IPS DF 4.7 (cell line): Measurements from ENCODE around the gene LTBP2.

ENCODE experiments used
- DNase-seq: peaks from one replicate; pipeline ENCODE4 v3.0.0-alpha.2; 2013; ENCODE audit warnings: low spot score; ENCODE audit errors: extremely low read depth

Gene LTBP2

DNA sequence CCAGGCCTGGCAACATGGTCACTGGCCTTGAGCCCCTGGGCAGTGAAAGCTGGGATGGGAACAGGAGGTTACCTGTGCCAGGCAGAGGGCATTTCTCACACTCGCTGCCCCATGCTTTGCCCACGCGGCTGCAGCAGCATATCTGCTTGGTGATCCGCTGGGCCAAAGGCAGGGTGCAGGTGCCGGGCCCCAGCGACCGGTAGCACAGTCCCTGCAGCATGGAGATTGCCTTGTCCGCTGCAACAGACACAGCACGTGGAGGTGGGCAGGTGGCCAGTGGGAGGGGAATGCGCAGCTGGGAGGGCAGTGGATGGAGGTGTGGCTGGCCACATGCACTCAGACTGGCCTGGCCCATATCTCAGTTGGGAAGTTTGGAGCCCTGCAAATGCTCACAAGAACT, 83.2 kb downstream of the LTBP2 start:
- no peak for DNase-seq

DNA sequence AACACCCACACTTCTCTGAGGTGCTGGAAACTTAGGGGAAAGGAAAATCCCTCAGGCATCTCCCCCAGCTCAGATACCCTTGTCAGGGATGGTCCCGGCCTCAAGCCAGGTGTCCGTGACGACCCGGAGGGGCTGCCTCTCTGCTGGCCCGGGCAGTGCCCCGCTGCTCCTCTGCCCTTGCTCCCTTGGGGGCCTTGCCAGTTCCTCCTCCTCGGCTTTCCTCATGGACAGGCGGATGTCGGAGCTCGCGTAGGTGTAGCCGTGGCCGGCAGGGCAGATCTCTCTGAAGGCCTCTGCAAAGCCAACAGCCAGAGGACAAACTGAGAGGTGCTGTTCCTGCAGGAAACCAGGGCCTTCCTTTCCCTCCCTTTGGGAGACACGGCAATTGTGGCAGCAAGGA, 83.6 kb downstream of the LTBP2 start:
- DNase-seq = no peak

DNA sequence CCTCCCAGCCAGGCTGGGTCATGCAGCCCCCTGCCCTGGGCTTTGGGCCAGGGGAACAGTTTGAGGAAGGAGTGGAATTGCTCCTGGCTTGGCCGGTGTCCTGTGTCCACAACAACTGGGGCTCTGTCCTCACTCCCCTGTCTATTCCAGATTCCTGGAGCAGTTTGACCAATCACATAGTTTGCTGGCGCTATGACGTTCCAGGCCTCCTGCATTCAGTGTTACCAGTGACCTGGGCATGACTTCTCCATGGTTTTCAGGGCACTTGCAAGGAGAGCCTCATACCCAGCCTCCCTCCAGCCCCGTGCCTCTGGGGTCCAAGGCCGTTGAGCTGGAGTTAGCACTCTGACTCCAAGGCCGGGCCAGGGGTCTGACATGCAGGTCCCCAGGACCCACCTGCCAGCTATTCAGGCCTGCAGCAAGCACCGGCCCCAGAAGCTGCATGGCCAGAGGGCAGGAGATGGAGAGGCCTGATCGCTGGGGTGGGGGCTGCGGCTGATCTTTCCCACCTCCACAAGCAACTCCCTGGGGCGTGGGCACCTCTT, 84.2 kb downstream of the LTBP2 start:
- no peak for DNase-seq

DNA sequence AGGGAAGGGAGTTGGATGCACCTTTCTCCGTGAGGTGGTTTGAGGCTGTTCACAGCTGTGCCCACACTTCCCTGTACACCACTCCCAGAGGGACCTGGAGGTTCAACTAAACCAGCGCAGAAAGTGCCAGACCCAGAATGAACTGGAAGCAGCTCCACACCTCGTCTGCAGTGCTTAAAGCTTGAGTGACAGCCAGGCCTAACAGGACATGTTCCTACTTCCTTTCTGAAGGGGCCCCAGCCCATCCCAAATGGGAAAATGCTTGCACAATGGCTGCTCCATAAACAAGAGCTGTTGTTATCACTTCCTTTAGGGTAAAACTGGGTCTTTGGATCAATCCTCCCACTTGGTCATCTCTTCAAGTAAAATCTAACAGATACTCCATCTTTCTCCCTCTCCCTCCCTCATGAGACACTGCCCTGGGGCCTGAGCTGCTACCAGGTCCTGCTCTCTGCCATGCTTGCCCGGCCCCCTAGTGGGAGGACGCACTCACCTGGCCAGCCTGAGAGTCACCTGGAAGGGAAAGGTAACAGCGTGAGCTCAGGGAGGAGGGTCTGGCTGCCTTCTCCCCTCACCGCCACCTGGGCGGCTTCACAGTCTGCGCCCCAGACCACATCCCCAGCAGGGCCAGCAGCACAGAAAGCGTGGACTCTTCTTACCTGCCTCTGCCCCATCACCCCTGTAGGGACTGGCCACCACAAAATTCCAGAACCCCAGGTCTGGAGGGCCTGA, 85.0 kb downstream of the LTBP2 start:
- DNase-seq = no peak

DNA sequence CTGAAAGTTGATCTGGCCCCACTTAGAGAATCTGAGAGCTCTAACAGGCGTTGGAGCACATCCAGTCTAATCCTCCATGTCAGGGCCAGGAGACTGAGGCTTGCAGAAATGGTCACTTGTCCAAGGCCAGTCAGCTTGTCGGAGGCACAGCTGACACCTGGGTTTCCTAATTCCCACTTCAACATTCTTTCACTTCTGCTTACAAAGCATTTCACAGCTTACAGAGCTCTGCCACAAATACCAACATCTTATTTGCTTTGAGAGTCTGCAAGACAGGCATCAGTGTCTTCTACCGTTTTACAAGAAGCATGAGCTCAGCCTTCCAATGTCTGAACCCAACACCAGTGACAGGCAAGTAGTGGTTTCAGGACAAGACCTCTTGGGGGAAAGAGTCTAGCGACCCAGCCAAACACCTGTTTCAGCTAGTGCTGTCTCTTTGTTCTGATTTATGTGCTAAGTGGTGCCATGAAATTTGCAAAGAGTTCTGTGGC, 86.6 kb downstream of the LTBP2 start:
- no peak for DNase-seq

DNA sequence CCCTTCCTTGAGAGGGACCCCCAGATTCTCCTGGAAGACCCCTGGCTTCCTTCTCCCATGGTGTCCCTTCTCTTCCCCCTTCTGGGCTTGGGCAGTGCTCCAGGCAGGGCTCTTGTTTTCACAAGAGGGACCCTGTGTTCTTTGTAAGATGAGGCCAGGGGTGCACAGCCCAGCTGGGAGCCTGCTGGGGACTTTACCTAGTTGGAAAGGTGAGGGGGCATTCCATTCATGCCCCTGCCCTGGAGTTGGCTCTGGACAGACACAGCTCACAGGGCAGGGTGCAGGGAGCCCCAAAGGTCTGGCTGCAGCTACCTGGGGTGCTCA, 87.3 kb downstream of the LTBP2 start:
- no peak for DNase-seq

DNA sequence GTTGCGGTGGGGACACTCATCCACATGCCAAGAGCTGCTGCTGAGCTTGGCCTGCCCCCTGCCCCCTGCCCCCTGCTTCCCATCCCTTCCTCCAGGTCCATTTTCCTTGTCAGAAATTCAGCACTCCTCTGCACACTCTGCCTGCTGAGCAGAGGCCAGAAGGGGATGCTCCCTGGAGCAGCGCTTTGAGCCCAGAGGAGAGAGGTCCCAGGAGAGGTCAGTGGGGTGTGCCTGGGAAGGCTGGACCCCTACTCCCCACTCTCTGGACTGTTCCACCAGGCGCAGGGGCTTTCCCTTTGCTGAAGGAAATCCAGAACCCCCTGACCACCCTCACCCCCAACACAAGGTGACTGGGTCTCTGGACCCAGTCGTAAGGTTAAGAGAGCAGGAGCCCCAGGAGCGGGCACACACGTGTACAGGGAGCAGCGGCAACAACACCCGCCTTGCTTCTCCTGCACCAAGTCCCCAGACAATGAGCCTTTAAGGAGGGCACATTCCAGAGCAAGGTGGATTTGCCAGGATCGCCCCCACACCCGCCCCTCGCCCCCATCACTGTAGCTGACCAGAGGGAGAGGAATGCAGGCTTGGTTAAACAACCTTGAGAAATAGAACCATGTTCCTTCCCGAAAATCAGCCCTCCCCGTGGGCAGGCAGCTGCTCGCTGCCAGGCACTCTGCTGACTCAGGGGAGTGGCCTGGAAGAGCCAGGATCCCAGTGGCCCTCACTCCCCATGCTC, 87.8 kb downstream of the LTBP2 start:
- DNase-seq = no peak

DNA sequence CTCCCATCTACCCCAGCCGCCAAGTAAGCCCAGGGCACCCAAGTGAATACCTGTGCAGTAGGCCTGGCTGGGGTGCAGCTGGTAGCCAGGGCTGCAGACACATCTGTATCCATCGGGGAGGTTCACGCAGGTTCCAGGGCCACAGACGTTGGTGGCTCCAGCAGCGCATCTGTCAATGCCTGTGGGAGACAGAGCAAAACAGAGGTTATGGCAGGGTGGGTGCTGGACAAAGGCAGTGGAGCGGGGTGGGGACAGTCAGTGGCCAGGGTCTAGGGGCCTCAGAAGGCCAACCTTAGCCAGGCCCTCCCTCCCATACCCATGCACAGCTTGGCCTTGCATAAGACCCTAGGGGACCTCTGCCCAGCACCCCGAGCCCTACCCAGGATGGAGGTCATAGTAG, 89.3 kb downstream of the LTBP2 start:
- DNase-seq = no peak

DNA sequence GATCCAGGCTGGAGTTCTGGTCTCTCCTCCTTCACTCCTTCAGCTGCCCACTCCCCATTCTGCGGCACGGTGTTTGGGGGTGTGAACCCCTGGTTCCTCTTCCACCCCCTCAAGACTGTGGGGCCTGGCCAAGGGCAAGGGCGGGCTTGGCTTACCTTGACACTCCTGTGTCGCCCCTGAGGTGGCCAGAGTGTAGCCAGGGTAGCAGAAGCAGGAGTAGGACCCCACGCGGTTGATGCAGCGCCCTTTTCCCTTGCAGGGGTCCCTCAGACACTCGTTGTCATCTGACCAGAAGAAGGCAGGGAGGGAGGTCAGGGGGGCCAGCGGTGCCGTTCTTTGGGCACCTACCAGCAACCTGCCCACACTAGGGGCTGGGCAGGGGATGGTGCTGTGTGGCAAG, 90.3 kb downstream of the LTBP2 start:
- DNase-seq = no peak

DNA sequence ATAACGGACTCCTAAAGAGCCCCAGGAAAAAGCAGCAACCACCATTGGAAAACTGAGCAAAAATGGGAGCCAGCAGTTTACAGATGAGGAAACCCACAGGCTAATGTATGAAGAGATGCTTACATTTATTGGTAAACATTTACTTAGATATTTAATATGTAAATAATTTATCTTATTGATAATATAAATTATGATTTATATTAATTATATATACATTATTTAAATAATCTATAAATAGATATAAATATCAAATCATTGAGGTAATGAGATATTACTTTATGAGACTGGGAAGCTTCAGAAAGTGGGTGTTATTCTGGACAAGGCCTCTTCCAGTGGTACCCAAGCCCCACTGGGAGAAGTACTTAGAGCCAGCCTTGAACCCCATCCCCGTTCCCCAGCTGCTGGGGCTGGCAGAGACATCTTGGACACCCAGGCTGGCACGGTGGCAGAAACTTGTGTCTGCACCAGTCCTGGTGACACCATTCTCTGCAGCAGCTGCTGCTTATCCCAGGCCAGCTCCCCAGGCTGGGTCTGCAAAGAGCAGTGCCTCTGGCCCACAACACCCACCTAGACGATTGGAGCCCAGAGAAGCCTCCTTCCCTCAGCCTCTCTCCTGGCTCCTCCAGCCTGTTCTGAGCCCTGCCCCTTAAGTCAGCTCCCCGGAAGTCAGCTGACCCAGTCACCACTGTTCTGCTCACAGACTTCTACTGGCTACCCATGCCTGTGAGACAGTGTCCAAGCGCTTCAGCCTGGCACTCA, 92.5 kb downstream of the LTBP2 start:
- DNase-seq = no peak

DNA sequence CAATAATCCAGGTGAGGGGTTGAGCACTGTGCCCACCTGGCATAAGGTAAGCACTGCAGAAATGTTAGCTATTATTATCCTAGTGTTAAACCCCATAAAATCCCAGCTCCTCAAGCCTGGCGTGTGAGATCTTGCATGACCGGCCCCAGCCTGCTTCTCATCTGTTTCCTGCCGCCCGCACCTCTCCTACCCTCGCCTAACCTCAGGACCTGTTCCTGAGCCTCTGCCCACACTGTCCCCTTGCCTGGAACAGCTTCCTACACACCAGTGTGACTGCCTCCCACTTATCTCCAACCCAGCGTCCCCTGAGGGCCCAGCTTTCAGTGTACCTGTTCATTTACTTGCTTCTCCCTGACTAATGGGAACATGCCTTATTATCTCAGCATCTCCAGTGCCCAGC, 93.8 kb downstream of the LTBP2 start:
- no peak for DNase-seq

DNA sequence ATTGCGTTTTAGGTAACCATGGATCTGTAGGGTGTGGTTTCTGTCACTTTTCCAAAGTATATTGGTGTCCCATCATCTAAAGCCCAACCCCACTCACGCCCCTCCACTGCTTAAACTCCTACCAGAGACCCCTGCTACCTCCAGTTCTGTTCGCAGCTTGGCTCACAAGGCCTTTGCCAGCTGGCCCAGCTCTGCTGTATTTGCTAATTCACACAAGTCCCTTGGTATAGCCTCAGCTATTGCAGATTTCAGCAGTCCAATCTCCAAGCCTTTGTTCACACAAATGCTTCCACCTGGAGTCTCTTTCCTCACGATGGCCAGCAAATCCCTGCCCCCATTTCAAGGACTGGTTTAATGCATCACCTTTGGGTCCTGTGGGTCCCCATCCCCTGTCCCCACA, 94.3 kb downstream of the LTBP2 start:
- DNase-seq = no peak

DNA sequence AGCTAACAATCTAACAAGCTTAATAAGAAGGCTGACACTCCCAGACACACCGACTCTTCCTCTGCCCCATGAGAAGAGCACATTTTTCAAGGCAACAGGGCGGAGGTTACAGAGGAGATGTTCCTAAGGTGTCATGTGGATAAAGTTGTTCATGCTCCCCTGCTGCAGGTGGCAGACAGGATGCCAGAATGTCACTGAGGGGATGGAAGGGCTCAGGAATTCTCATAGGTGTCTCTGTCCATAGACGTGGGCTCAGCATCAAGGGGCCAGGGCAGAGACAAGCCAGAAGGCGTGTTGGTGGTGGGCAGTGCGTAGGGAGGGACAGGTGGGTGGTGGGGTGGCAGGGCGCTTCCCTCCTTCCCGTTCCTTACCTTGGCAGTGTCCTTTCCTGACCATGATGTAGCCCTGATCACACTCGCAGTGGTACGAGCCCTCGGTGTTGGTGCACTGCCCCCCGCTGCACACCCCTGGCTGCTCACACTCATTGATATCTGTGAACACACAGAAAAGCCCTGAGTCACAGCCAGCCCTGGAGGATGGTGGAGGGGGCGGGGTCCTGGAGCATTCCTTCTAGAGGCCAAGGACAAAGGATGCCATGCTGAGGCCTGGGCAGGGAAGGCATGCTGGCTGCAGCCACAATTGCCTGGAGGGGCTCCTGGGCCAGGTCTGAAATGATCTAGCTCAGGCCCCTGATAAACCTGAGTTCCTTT, 95.4 kb downstream of the LTBP2 start:
- DNase-seq = no peak

DNA sequence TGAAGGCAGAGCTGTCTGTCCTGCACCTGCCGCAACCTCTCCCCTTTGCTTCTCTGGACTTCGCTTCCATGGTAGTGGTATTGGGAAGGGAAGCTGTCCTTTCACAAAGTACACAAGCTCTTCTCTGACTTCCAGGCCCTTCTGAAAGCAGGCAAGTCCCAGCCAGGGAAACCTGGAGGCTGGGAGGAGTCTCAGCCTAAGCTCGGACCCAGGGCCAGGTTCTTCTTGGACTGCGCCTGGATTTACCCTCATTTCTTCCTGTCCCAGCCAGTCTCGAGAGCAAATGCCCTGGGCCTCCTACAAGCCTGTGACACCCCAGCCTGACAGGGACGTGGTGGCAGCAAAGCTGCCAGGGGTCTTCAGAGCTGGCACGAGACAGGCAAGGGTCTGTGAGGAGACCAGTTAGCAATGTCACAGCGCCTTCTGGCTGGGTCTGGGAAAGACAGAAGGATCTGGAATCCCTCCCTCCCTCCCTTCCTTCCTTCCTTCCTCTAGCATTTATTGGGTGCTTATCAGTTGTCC, 96.1 kb downstream of the LTBP2 start:
- DNase-seq = no peak

DNA sequence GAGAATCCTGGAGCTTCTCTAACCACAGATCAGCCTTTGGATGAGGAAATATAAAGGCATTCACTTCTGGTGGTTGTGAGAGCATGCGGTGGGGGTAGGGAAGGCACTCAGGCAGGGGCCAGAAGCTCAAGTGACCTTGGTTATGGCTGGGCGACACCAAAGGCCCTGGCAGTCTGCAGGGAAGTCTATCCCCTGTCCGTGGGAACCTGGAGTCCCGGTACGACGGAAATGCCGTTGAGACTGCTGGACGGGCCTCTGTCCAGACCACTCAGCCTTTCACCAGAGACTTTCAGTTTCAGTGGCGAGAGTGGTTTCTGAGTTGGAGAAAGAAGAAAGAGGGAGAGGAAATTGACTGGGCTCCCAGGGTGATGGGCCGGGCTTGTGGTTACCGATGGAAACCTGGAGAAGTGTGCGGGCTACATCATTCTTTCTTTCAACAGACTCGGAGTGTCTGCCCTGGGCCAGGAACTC, 97.5 kb downstream of the LTBP2 start:
- DNase-seq = no peak

DNA sequence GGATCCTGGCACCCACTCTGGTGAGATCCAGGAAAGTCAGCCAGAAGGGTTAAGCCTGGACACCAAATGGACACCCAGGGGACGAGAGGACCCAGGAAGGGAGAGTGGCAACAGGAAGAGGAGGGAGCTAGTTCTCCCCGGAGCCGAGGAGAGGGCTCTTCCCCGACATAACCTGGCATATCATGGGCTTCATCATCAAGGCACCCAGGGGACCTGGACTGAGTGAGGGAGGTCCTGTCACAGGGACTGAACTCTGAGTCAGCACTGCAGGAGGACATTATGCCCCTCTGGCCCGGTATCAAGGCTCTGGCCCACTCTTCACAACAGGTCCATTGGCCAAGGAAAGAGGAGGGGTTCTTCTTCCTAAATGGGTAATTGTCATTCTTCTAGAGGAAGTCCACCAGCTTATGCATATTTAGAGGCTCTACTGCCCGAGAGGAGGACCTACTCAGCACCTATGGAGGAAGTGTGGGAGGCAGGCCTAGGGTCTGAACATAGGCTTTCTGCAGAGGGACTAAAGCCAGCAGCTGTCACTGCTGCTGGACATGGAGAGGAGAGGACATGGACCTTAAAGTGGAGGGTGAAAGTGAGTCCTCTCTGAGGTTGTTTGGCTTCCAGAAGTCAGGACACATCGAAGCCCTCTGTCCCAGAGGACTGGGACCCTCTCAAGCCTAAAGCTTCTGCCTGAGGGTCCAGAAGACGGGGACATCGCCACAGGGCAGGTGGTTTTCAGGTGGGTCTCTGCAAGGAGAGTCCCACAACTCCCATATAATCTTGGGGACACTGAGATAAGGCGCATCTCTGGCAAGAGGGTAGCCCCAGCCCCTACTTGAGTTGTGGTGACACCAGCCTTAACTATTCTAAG, 99.8 kb downstream of the LTBP2 start:
- no peak for DNase-seq

DNA sequence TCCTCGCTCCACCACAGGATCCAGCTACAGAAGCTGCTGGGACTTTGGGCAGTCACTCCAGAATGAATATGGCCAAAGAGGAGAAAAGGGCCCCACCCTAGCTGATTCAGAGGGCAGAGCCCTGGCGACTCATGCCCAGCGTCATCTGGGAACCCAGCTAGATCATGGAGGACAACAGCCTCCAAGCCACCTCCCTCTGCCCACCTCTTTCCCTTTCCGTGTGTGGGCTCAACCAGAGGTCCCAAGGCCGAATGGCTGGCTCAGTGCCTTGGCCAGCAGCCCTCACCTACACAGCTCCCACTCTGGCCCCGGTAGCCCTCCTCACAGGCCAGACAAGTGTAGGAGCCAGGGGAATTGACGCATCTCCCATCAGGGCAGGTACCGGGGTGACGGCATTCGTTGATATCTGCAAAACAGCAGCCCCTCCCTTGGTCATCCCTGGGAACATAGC, 101.1 kb downstream of the LTBP2 start:
- no peak for DNase-seq

DNA sequence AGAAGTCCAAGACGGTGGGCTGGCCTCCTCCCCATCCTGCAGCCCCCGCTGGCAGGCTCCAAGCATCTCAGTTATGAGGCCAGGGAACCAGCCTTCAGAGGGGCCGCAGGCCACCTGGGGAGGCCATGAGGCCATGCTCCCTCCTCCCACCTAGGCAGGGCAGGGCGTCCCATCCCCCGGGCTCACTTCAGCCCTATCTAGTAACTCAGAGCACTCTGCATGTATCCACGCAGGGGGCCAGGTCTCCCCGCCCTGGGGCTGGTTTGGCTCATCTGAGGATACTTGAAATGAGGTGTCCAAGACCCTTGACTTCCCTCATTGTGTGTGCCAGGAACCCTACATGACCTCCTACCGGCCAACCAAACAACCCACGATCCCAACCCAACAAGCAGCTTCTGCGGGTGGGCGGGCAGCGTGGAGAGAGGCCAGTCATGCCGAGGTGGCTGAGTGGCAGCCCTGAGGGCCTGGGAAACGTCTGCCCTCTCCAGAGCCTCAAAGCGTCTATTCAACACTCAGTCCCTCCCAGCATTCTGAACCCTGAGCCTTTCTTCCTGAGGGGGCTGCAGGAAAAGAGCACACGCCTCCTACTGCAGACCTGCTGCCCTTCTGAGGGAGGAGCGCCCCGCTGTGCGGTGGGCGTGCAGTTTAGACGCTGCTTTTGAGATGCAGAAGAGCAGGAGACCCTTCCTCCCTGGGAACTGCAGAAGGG, 101.7 kb downstream of the LTBP2 start:
- no peak for DNase-seq

DNA sequence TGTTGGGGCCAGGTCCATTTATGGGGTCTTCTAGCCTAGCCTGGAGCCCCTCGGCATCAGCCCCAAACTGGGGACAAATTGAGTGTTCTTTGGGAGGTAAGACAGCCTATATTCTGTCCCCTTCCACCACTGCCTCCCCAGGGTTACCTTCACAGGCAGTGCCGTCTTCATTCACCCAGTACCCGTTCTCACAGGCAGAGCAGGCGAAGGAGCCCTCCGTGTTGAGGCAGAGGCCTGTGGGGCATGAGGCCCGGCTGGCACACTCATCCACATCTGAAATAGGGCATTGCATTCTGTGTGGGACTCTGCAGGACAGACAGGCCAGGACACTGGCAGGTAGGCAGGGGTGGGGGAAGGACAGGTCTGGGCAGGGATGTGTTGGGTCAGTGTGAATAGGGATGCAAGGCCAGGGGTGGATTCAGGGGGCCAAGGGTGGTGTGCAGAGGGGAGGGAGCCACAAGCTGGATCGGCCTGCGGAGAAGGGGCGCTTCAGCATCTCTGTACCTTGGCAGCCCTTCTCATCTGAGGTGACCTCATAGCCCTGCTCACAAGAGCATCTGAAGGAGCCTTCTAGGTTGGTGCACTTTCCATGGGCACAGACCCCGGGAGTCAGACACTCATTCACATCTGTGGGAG, 102.3 kb downstream of the LTBP2 start:
- DNase-seq = no peak
